ENCODE measurements around the gene RPS16.

- TF ChIP-seq CTCF (IDR thresholded peaks at IDR 0.05): no peak
- no peak for TF ChIP-seq POLR2AphosphoS5 (IDR thresholded peaks at IDR 0.05)
- no peak for TF ChIP-seq POLR2A (IDR thresholded peaks at IDR 0.05)
These were observed 20.4 kb downstream of the RPS16 start for GRCh38 chr19:39415111-39416046.

Measured in prostate gland (tissue), 2 donors.